Esophagus muscularis mucosa (tissue), 4 donors: ENCODE measurements around the gene ZNF672. TPM values are rescaled to one million over a fixed set of nuclear protein-coding genes. Genes with fewer than 3 reads are reported as not detected.

Experiments
- DNase-seq: peaks from one replicate; pipeline ENCODE4 v3.0.0-alpha.2; 2017; ENCODE audit errors: extremely low spot score
- H3K27ac ChIP-seq, 4 donors: fragments of 200-600 bp; sonication (generic); replicated peaks in 1 of 4; 1 replicate in 3 of 4; 2 replicates in 1 of 4; pipeline ENCODE4 v1.5.1; 2016 to 2019; ENCODE audit warnings: mild to moderate bottlenecking in 1 of 4
- H3K27me3 ChIP-seq, 4 donors: fragments of 200-600 bp; sonication (generic); one replicate each; pipeline versions ENCODE4 v1.5.1 to v1.6.0; 2016 to 2019
- H3K36me3 ChIP-seq, 4 donors: fragments of 200-600 bp; sonication (generic); one replicate each; pipeline ENCODE4 v1.5.1; 2016 to 2019
- H3K4me1 ChIP-seq, 4 donors: fragments of 200-600 bp; sonication (generic); one replicate each; pipeline ENCODE4 v1.5.1; 2016 to 2019
- H3K4me3 ChIP-seq, 4 donors: fragments of 200-600 bp; sonication (generic); 1 replicate in 2 of 4; 2 replicates in 2 of 4; pipeline ENCODE4 v1.5.1; 2016 to 2019; ENCODE audit warnings: mild to moderate bottlenecking in 4 of 4, moderate library complexity in 1 of 4
- H3K9me3 ChIP-seq, 4 donors: fragments of 200-600 bp; sonication (generic); 1 replicate in 3 of 4; 2 replicates in 1 of 4; pipeline ENCODE4 v1.5.1; 2016 to 2019
- CTCF ChIP-seq, 3 experiments: fragments of 200-600 bp in 2 of 3; fragments of 450-650 bp in 1 of 3; sonication (generic) in 2 of 3; IDR thresholded peaks; one replicate each; pipeline ENCODE4 v1.5.1; 2017 to 2019; ENCODE audit warnings: antibody characterized with exemption in 3 of 3, mild to moderate bottlenecking in 2 of 3, moderate library complexity in 1 of 3
- EP300 ChIP-seq: sonication (generic); formaldehyde crosslinking; IDR thresholded peaks from one replicate; pipeline ENCODE4 v1.6.1; 2017; ENCODE audit warnings: antibody characterized with exemption
- POLR2A ChIP-seq: fragments of 450-650 bp; IDR thresholded peaks from one replicate; pipeline ENCODE4 v1.6.1; 2017; ENCODE audit warnings: antibody characterized with exemption, moderate library complexity, mild to moderate bottlenecking, low read depth
- POLR2AphosphoS5 ChIP-seq, 2 donors: sonication (generic); formaldehyde crosslinking; IDR thresholded peaks; one replicate each; pipeline ENCODE4 v1.6.1; 2017; ENCODE audit warnings: antibody characterized with exemption in 2 of 2
- WGBS: methylation state at CpG from one replicate; pipeline ENCODE4 v1.1.5; 2018; 5-methylcytosine and 5-hydroxymethylcytosine counted together
- intact Hi-C: fragments of 100-400 bp; cut with DNase I; formaldehyde crosslinking; loops from one replicate; pipeline ENCODE4 v1.15.1; 2023
- total RNA-seq, 4 donors: library from RNA; depleted of rRNA; stranded (reverse); fragments of >200 nt; gene quantifications; one replicate each; pipeline versions ENCODE4 v1.1.0 to v1.2.1, GENCODE V29; 2016

Gene ZNF672
- total RNA-seq, 4 donors from 2014 or later: 30.3 to 46.4 (median 39.3) TPM

- peak within 1 kb of the TSS; percentile 61 to 71 (median 64) for H3K4me3 ChIP-seq
- H3K36me3 ChIP-seq: peaks cover 0 to 16% (median 14%) of the 10 kb centered on the region in 4 donors
- DNase-seq: peak; percentile 99
- intact Hi-C loops: loop anchor here (2.0 kb wide), 1 partner anchor 14 kb away; no protein-coding TSS in a partner anchor
- peaks cover 37 to 44% (median 43%) of the 10 kb centered on the region in 4 donors for H3K4me1 ChIP-seq
- 8% methylated on average over 51 of the region's 62 CpGs for WGBS
- peak within 1 kb of the TSS; percentile 87 to 95 (median 94) for H3K27ac ChIP-seq
- TF ChIP-seq POLR2A (peak; percentile 83), CTCF (IDR thresholded peaks at IDR 0.05) (peak in 1 of 3 experiments; percentile 5), POLR2AphosphoS5 (IDR thresholded peaks at IDR 0.05) (peak; percentile 94 to 98), EP300 (no peak)
- no peaks in the 10 kb centered on the region for H3K9me3 ChIP-seq
- no peaks in the 10 kb centered on the region for H3K27me3 ChIP-seq
Measured at GRCh38 chr1:248858891-248859889, 21.2 kb downstream of the ZNF672 start, which contains the start of gene ZNF692. Gene ZNF692, minus strand, starts transcription at chr1:248859085. Its CDS starts 776 bp downstream, at chr1:248858309.

GRCh38 chr1:248860007-248860406 lies 22.0 kb downstream of the ZNF672 start:
- H3K27me3 ChIP-seq: no peaks in the 10 kb centered on the region
- peaks cover 39 to 44% (median 43%) of the 10 kb centered on the region in 4 donors for H3K4me1 ChIP-seq
- peaks cover 0 to 11% (median 8%) of the 10 kb centered on the region in 4 donors for H3K36me3 ChIP-seq
- no peak for DNase-seq
- TF ChIP-seq CTCF (IDR thresholded peaks at IDR 0.05): no peak
- no peak for TF ChIP-seq POLR2A
- no peak for TF ChIP-seq POLR2AphosphoS5 (IDR thresholded peaks at IDR 0.05)
- intact Hi-C loops: no loop called here
- peak overlapping the region in 3 of 4 donors; percentile 92 to 95 (median 95) for H3K27ac ChIP-seq
- H3K9me3 ChIP-seq: no peaks in the 10 kb centered on the region
- no peak overlapping the region for H3K4me3 ChIP-seq
- WGBS: 79% methylated on average over 4 of the region's 4 CpGs

- intact Hi-C loops: no loop called here
- Histone ChIP-seq H3K36me3 (no peaks in the 10 kb centered on the region), H3K27me3 (no peaks in the 10 kb centered on the region), H3K4me3 (no peak overlapping the region), H3K27ac (no peak overlapping the region), H3K4me1 (peaks cover 36 to 44% (median 43%) of the 10 kb centered on the region in 4 donors), H3K9me3 (no peaks in the 10 kb centered on the region)
- WGBS: 94% methylated on average over 2 of the region's 2 CpGs
- TF ChIP-seq POLR2AphosphoS5 (IDR thresholded peaks at IDR 0.05) (no peak), EP300 (no peak), POLR2A (no peak), CTCF (IDR thresholded peaks at IDR 0.05) (no peak)
- DNase-seq: no peak
Measured at GRCh38 chr1:248861616-248862015, 23.6 kb downstream of the ZNF672 start.

GRCh38 chr1:248862695-248862997 lies 24.6 kb downstream of the ZNF672 start:
- no peak for TF ChIP-seq POLR2A
- H3K4me1 ChIP-seq: peaks cover 31 to 36% (median 34%) of the 10 kb centered on the region in 4 donors
- H3K4me3 ChIP-seq: peak overlapping the region; percentile 57 to 69 (median 60)
- peak overlapping the region; percentile 70 to 80 (median 74) for H3K27ac ChIP-seq
- H3K27me3 ChIP-seq: no peaks in the 10 kb centered on the region
- no peaks in the 10 kb centered on the region for H3K36me3 ChIP-seq
- 12% methylated on average over 3 of the region's 4 CpGs for WGBS
- DNase-seq: peak; percentile 91
- intact Hi-C loops: no loop called here
- H3K9me3 ChIP-seq: no peaks in the 10 kb centered on the region
